HEK293 (cell line): ENCODE data around the gene FRMD6.

Experiments used
- CTCF ChIP-seq: fragments of 450-650 bp; formaldehyde crosslinking; IDR thresholded peaks from 2 replicates; pipeline ENCODE4 v1.5.1; 2016; ENCODE audit warnings: missing biosample characterization, missing genetic modification characterization
- KLF16 ChIP-seq: fragments of 450-650 bp; formaldehyde crosslinking; IDR thresholded peaks from 2 replicates; pipeline ENCODE4 v1.5.1; 2017; ENCODE audit warnings: missing biosample characterization, missing genetic modification characterization
- YY1 ChIP-seq: fragments of 450-650 bp; formaldehyde crosslinking; IDR thresholded peaks from 2 replicates; pipeline ENCODE4 v1.5.1; 2018; ENCODE audit warnings: missing biosample characterization, missing genetic modification characterization
- ZFHX2 ChIP-seq: fragments of 450-650 bp; formaldehyde crosslinking; conservative IDR thresholded peaks from 2 replicates; pipeline ENCODE4 v1.5.1; 2016; ENCODE audit warnings: missing biosample characterization, missing genetic modification characterization
- ZNF274 ChIP-seq, 2 experiments: fragments of 200-500 bp in 1 of 2; fragments of 450-650 bp in 1 of 2; sonication (Bioruptor generic) in 1 of 2; formaldehyde crosslinking in 1 of 2; IDR thresholded peaks; 2 replicates each; pipeline versions ENCODE4 v1.5.1 to v1.6.1; 2014 to 2016; ENCODE audit warnings: borderline replicate concordance in 1 of 2, inconsistent platforms in 1 of 2, low read length in 1 of 2, missing biosample characterization in 1 of 2, missing genetic modification characterization in 1 of 2
- ZNF76 ChIP-seq: fragments of 450-650 bp; formaldehyde crosslinking; IDR thresholded peaks from 2 replicates; pipeline ENCODE4; 2016; ENCODE audit warnings: low read depth, missing biosample characterization, missing genetic modification characterization, borderline replicate concordance
- ZNF792 ChIP-seq: fragments of 450-650 bp; formaldehyde crosslinking; IDR thresholded peaks from 2 replicates; pipeline ENCODE4 v1.5.1; 2016; ENCODE audit warnings: missing biosample characterization, missing genetic modification characterization

GRCh38 chr14:51723990-51724389, 72.3 kb downstream of the FRMD6 start:
- TF ChIP-seq CTCF (tag by site-specific recombination) = no peak
- no peak for TF ChIP-seq YY1 (tag by site-specific recombination)
- TF ChIP-seq KLF16 = no peak
- no peak for TF ChIP-seq ZFHX2 (tag by site-specific recombination)
- no peak for TF ChIP-seq ZNF76
- no peak for TF ChIP-seq ZNF792 (tag by site-specific recombination)
- TF ChIP-seq ZNF274 (IDR thresholded peaks at IDR 0.05; ENCODE audit: low read length) = no peak
- no peak for TF ChIP-seq ZNF274 (tag by site-specific recombination; IDR thresholded peaks at IDR 0.05; ENCODE audit: borderline replicate concordance)
